Motor neuron (in vitro differentiated cells): ENCODE data around the gene MXRA8. TPM values are rescaled to one million over a fixed set of nuclear protein-coding genes. Genes with fewer than 3 reads are reported as not detected.
A peak's percentile ranks its signal among the peaks of the same experiment; 100 is the strongest.

ENCODE experiments used
- ATAC-seq, 8 experiments: fragments of 200-7000 bp; cut with Tn5 transposase; replicated peaks in 6 of 8; 2 replicates each; pipeline ENCODE4 v1.8.0; 2021; ENCODE audit warnings: mild to moderate bottlenecking in 8 of 8, moderate library complexity in 8 of 8
- H3K27ac ChIP-seq, 2 donors: fragments of 250-450 bp; sonication (Bioruptor Pico); 2 replicates each; pipeline ENCODE4 v1.9.0; 2021; ENCODE audit warnings: antibody characterized with exemption in 2 of 2, mild to moderate bottlenecking in 2 of 2, moderate library complexity in 1 of 2
- H3K4me1 ChIP-seq, 2 donors: fragments of 250-450 bp; sonication (Bioruptor Pico); replicated peaks in 1 of 2; 2 replicates each; pipeline ENCODE4 v1.6.1; 2021; ENCODE audit warnings: antibody characterized with exemption in 2 of 2, mild to moderate bottlenecking in 2 of 2, moderate library complexity in 1 of 2
- H3K4me3 ChIP-seq, 5 donors: fragments of 250-450 bp; sonication (Bioruptor Pico); 2 replicates each; pipeline ENCODE4 v1.9.0; 2021; ENCODE audit warnings: antibody characterized with exemption in 5 of 5, mild to moderate bottlenecking in 5 of 5, moderate library complexity in 4 of 5
- WGBS, 10 experiments: fragments of 450-650 bp; shearing (Covaris generic); methylation state at CpG; one replicate each; pipeline ENCODE4 v1.0.0; 2022; 5-methylcytosine and 5-hydroxymethylcytosine counted together
- in situ Hi-C, 9 experiments: fragments of 400-800 bp; cut with MboI; loops; one replicate each; pipeline ENCODE4 v1.15.0; 2021; ENCODE audit warnings: low sequenced_read_pairs in 9 of 9, low pct_unique_long_range_greater_than_20kb in 2 of 9; ENCODE audit not compliant: unreplicated experiment in 9 of 9
- total RNA-seq, 8 experiments: library from RNA; unstranded; fragments of 300-600 nt; gene quantifications; 2 replicates each; pipeline versions ENCODE4 v1.2.3 to v1.2.4, GENCODE V29; 2022

MXRA8 gene
- total RNA-seq, 8 experiments from 2014 or later, result 13.2 to 115 (median 34.5) TPM

DNA sequence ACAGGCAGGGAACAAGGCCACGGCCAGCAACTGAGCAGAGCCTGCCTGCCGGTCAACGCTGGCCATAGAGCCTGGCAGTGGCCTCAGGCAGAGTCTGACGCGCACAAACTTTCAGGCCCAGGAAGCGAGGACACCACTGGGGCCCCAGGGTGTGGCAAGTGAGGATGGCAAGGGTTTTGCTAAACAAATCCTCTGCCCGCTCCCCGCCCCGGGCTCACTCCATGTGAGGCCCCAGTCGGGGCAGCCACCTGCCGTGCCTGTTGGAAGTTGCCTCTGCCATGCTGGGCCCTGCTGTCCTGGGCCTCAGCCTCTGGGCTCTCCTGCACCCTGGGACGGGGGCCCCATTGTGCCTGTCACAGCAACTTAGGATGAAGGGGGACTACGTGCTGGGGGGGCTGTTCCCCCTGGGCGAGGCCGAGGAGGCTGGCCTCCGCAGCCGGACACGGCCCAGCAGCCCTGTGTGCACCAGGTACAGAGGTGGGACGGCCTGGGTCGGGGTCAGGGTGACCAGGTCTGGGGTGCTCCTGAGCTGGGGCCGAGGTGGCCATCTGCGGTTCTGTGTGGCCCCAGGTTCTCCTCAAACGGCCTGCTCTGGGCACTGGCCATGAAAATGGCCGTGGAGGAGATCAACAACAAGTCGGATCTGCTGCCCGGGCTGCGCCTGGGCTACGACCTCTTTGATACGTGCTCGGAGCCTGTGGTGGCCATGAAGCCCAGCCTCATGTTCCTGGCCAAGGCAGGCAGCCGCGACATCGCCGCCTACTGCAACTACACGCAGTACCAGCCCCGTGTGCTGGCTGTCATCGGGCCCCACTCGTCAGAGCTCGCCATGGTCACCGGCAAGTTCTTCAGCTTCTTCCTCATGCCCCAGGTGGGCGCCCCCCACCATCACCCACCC, 27.0 kb downstream of the MXRA8 start, which contains the start of gene TAS1R3:
TAS1R3 (plus strand) TSS at position 213 of the 898 bp plus-strand sequence; CDS start at position 279, 66 bp downstream.
- Histone ChIP-seq H3K27ac (peak within 1 kb of the TSS in 1 of 2 donors; percentile 14), H3K4me1 (peaks cover 13% of the 10 kb centered on the region in 2 donors), H3K4me3 (no peak within 1 kb of the TSS)
- in situ Hi-C loops, result no loop called here
- WGBS, 10 experiments, result 40 to 100% (median 65%) methylated on average over 1 to 17 of the region's 41 CpGs; no CpG with 5 or more reads in 5 of the 10 experiments
- peak in 7 of 8 experiments; percentile 2 to 67 (median 43) for ATAC-seq

GRCh38 chr1:1330366-1331067, 27.8 kb downstream of the MXRA8 start:
- peak in 5 of 8 experiments; percentile 0 to 55 (median 43) for ATAC-seq
- WGBS, 10 experiments, result 0 to 72% (median 27%) methylated on average over 3 to 10 of the region's 15 CpGs; no CpG with 5 or more reads in 6 of the 10 experiments
- Histone ChIP-seq H3K4me1 (peaks cover 18% of the 10 kb centered on the region in 2 donors), H3K27ac (peak overlapping the region in 1 of 2 donors; percentile 14), H3K4me3 (no peak overlapping the region)
- in situ Hi-C loops, result no loop called here

GRCh38 chr1:1329304-1330210, 28.8 kb downstream of the MXRA8 start:
- no peak for ATAC-seq
- H3K4me3 ChIP-seq, result no peak overlapping the region
- 50 to 97% (median 91%) methylated on average over 6 to 54 of the region's 58 CpGs; no CpG with 5 or more reads in 2 of the 10 experiments for WGBS, 10 experiments

GRCh38 chr1:1328254-1328653, 30.1 kb downstream of the MXRA8 start:
- in situ Hi-C loops, result no loop called here
- Histone ChIP-seq H3K27ac (no peak overlapping the region), H3K4me3 (no peak overlapping the region), H3K4me1 (peaks cover 24 to 26% of the 10 kb centered on the region in 2 donors)
- WGBS, 10 experiments, result 60 to 100% methylated on average over 1 of the region's 15 CpGs; no CpG with 5 or more reads in 8 of the 10 experiments
- ATAC-seq, result no peak

More at GRCh38 chr1:1329304-1330210, 28.8 kb downstream of the MXRA8 start:
- in situ Hi-C loops, result no loop called here
- no peak overlapping the region for H3K27ac ChIP-seq
- H3K4me1 ChIP-seq, result peaks cover 21 to 22% of the 10 kb centered on the region in 2 donors

GRCh38 chr1:1327291-1327690, 31.1 kb downstream of the MXRA8 start:
- Histone ChIP-seq H3K4me1 (peaks cover 31 to 32% of the 10 kb centered on the region in 2 donors), H3K4me3 (no peak overlapping the region), H3K27ac (no peak overlapping the region)
- ATAC-seq, result no peak
- 88 to 100% (median 91%) methylated on average over 1 to 37 of the region's 40 CpGs; no CpG with 5 or more reads in 4 of the 10 experiments for WGBS, 10 experiments
- in situ Hi-C loops, result no loop called here

GRCh38 chr1:1326075-1326605, 32.2 kb downstream of the MXRA8 start:
- no peak overlapping the region for H3K27ac ChIP-seq
- 52 to 100% (median 73%) methylated on average over 1 to 7 of the region's 8 CpGs; no CpG with 5 or more reads in 3 of the 10 experiments for WGBS, 10 experiments
- in situ Hi-C loops, result no loop called here
- peak overlapping the region in 2 of 5 donors; percentile 99 to 100 for H3K4me3 ChIP-seq
- ATAC-seq, result no peak
- H3K4me1 ChIP-seq, result peaks cover 26 to 27% of the 10 kb centered on the region in 2 donors

GRCh38 chr1:1325288-1326074, 32.9 kb downstream of the MXRA8 start:
- 34 to 100% (median 58%) methylated on average over 1 to 10 of the region's 16 CpGs; no CpG with 5 or more reads in 5 of the 10 experiments for WGBS, 10 experiments
- peak overlapping the region; percentile 95 to 100 (median 99) for H3K4me3 ChIP-seq
- no peak for ATAC-seq
- peak overlapping the region; percentile 59 to 87 for H3K27ac ChIP-seq
- in situ Hi-C loops, result no loop called here
- H3K4me1 ChIP-seq, result peaks cover 20 to 21% of the 10 kb centered on the region in 2 donors

GRCh38 chr1:1324524-1325287, 33.6 kb downstream of the MXRA8 start, which contains the start of the genes CPTP and INTS11:
TSS of gene CPTP (plus strand) at chr1:1324802. CDS start at chr1:1326911, 2,109 bp downstream.
TSS of gene INTS11 (minus strand) at chr1:1324660. CDS start at chr1:1324608, 52 bp downstream.
- H3K4me1 ChIP-seq, result peaks cover 18 to 19% of the 10 kb centered on the region in 2 donors
- 4% methylated on average over 5 of the region's 84 CpGs; no CpG with 5 or more reads in 9 of the 10 experiments for WGBS, 10 experiments
- in situ Hi-C loops, result no loop called here
- H3K27ac ChIP-seq, result peak within 1 kb of the TSS; percentile 79 to 87
- ATAC-seq, result peak; percentile 76 to 87 (median 82)
- H3K4me3 ChIP-seq, result peak within 1 kb of the TSS; percentile 95 to 100 (median 99)

DNA sequence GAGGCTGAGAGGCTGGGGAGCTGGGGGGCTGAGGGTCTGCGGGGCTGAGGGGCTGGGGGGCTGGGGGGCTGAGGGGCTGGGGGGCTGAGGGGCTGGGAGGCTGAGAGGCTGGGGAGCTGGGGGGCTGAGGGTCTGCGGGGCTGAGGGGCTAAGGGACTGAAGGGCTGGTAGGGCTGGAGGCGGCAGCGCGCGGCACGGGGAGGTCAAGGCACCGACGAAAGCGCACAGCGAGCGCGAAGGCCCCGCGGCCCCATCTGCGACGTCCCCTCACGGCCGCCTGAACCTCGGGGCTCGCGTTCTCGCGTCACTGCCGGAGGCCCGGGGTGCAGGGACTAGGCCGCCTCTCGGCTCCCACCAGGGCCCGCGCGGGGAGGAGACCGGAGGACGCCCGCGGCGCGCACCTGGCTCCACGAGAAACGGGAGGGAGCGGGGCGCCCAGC, 34.3 kb downstream of the MXRA8 start:
- peak in 3 of 8 experiments; percentile 30 to 49 (median 45) for ATAC-seq
- H3K27ac ChIP-seq, result peak overlapping the region; percentile 79 to 87
- 4% methylated on average over 10 of the region's 41 CpGs; no CpG with 5 or more reads in 9 of the 10 experiments for WGBS, 10 experiments
- in situ Hi-C loops, result no loop called here
- peak overlapping the region; percentile 95 to 100 (median 99) for H3K4me3 ChIP-seq
- peaks cover 18 to 19% of the 10 kb centered on the region in 2 donors for H3K4me1 ChIP-seq

GRCh38 chr1:1322952-1323351, 35.4 kb downstream of the MXRA8 start:
- in situ Hi-C loops, result no loop called here
- ATAC-seq, result no peak
- Histone ChIP-seq H3K27ac (no peak overlapping the region), H3K4me3 (peak overlapping the region in 1 of 5 donors; percentile 11), H3K4me1 (peaks cover 18 to 19% of the 10 kb centered on the region in 2 donors)
- WGBS, 10 experiments, result 40 to 100% (median 89%) methylated on average over 1 to 8 of the region's 10 CpGs; no CpG with 5 or more reads in 3 of the 10 experiments
